PFSK-1 (cell line): ENCODE results near the gene ACAD11.

Experiments
- FOXP2 ChIP-seq: optimal IDR thresholded peaks from 2 replicates; pipeline ENCODE3; 2011; ENCODE audit warnings: borderline replicate concordance, control low read depth, inconsistent platforms; ENCODE audit not compliant: insufficient read depth; ENCODE audit errors: extremely low read length, extremely low read depth
- POLR2AphosphoS5 ChIP-seq: IDR thresholded peaks from 2 replicates; pipeline ENCODE4 v1.6.1; 2012; ENCODE audit warnings: low read depth, mild to moderate bottlenecking, control low read depth, low read length, moderate library complexity
- REST ChIP-seq, 2 experiments: IDR thresholded peaks; 2 replicates each; pipeline versions ENCODE4 v1.6.1 to v1.8.0; 2011 to 2012; ENCODE audit warnings: low read depth in 2 of 2, low read length in 2 of 2, control low read depth in 1 of 2, inconsistent platforms in 1 of 2, mild to moderate bottlenecking in 1 of 2, moderate library complexity in 1 of 2; ENCODE audit not compliant: insufficient read depth in 1 of 2
- SIN3A ChIP-seq: IDR thresholded peaks from 2 replicates; pipeline ENCODE4 v1.6.1; 2012; ENCODE audit warnings: mild to moderate bottlenecking, low read length, moderate library complexity, borderline replicate concordance; ENCODE audit not compliant: insufficient read depth
- TAF1 ChIP-seq: IDR thresholded peaks from 2 replicates; pipeline ENCODE4 v1.6.1; 2012; ENCODE audit warnings: low read length, control low read depth, borderline replicate concordance; ENCODE audit not compliant: insufficient read depth

Gene ACAD11

GRCh38 chr3:132544130-132544529 is 115.5 kb downstream of the ACAD11 start:
- TF ChIP-seq FOXP2 (no peak), SIN3A (no peak), POLR2AphosphoS5 (no peak), REST (IDR thresholded peaks at IDR 0.05; ENCODE audit: insufficient read depth in 1 of 2, low read depth in 2 of 2, low read length in 2 of 2) (no peak), TAF1 (no peak)

GRCh38 chr3:132543011-132543739 is 116.4 kb downstream of the ACAD11 start:
- no peak for TF ChIP-seq SIN3A
- TF ChIP-seq REST (IDR thresholded peaks at IDR 0.05; ENCODE audit: insufficient read depth in 1 of 2, low read depth in 2 of 2, low read length in 2 of 2) = no peak
- no peak for TF ChIP-seq FOXP2
- TF ChIP-seq TAF1 = no peak
- no peak for TF ChIP-seq POLR2AphosphoS5

GRCh38 chr3:132542577-132542976 is 117.0 kb downstream of the ACAD11 start:
- TF ChIP-seq REST (IDR thresholded peaks at IDR 0.05; ENCODE audit: insufficient read depth in 1 of 2, low read depth in 2 of 2, low read length in 2 of 2) (no peak), SIN3A (no peak), POLR2AphosphoS5 (no peak), TAF1 (no peak), FOXP2 (no peak)

GRCh38 chr3:132539681-132540080 is 119.9 kb downstream of the ACAD11 start:
- TF ChIP-seq REST (IDR thresholded peaks at IDR 0.05; ENCODE audit: insufficient read depth in 1 of 2, low read depth in 2 of 2, low read length in 2 of 2) = no peak
- no peak for TF ChIP-seq POLR2AphosphoS5
- TF ChIP-seq SIN3A = no peak
- TF ChIP-seq FOXP2 = no peak
- no peak for TF ChIP-seq TAF1
